GM19035 (cell line): ENCODE results near the gene POU3F3.

Experiments
- ATAC-seq: cut with Tn5 transposase; IDR thresholded peaks from one replicate; pipeline ENCODE4 v1.9.1; 2021; ENCODE audit not compliant: unreplicated experiment

Gene POU3F3

GRCh38 chr2:104872866-104873688, 19.2 kb downstream of the POU3F3 start:
- ATAC-seq = peak; percentile 91

GRCh38 chr2:104873689-104874054, 19.8 kb downstream of the POU3F3 start:
- no peak for ATAC-seq

GRCh38 chr2:104874230-104874629, 20.3 kb downstream of the POU3F3 start:
- ATAC-seq = no peak

- ATAC-seq = no peak
These were observed 21.3 kb downstream of the POU3F3 start for GRCh38 chr2:104875262-104875661.

- no peak for ATAC-seq
These were observed 23.0 kb downstream of the POU3F3 start for GRCh38 chr2:104876606-104877570.

- ATAC-seq = no peak
These were observed 25.1 kb downstream of the POU3F3 start for GRCh38 chr2:104878863-104879512.

GRCh38 chr2:104880076-104880475, 26.2 kb downstream of the POU3F3 start:
- ATAC-seq = no peak

- no peak for ATAC-seq
These were observed 29.4 kb downstream of the POU3F3 start for GRCh38 chr2:104883357-104883756.

- ATAC-seq = no peak
These were observed 31.3 kb downstream of the POU3F3 start for GRCh38 chr2:104885119-104885782.

- ATAC-seq = no peak
These were observed 33.8 kb downstream of the POU3F3 start for GRCh38 chr2:104887676-104888075.

- no peak for ATAC-seq
These were observed 34.8 kb downstream of the POU3F3 start for GRCh38 chr2:104888489-104889258.

- no peak for ATAC-seq
These were observed 35.5 kb downstream of the POU3F3 start for GRCh38 chr2:104889291-104889959.

- no peak for ATAC-seq
These were observed 36.2 kb downstream of the POU3F3 start for GRCh38 chr2:104889960-104890684.

GRCh38 chr2:104890685-104891069, 36.8 kb downstream of the POU3F3 start:
- no peak for ATAC-seq

- no peak for ATAC-seq
These were observed 37.2 kb downstream of the POU3F3 start for GRCh38 chr2:104891145-104891544.

- ATAC-seq = no peak
These were observed 42.5 kb downstream of the POU3F3 start for GRCh38 chr2:104896446-104896845.

- no peak for ATAC-seq
These were observed 43.7 kb downstream of the POU3F3 start for GRCh38 chr2:104897515-104898184.

- no peak for ATAC-seq
These were observed 46.7 kb downstream of the POU3F3 start for GRCh38 chr2:104900608-104901007.
